ENCODE data around the gene OST4.
"Not testable (repeated sequence)": the region's sequence is repeated elsewhere in the genome, so short reads cannot be mapped to it uniquely, and the experiment has no call there.

The OST4 gene

DNA sequence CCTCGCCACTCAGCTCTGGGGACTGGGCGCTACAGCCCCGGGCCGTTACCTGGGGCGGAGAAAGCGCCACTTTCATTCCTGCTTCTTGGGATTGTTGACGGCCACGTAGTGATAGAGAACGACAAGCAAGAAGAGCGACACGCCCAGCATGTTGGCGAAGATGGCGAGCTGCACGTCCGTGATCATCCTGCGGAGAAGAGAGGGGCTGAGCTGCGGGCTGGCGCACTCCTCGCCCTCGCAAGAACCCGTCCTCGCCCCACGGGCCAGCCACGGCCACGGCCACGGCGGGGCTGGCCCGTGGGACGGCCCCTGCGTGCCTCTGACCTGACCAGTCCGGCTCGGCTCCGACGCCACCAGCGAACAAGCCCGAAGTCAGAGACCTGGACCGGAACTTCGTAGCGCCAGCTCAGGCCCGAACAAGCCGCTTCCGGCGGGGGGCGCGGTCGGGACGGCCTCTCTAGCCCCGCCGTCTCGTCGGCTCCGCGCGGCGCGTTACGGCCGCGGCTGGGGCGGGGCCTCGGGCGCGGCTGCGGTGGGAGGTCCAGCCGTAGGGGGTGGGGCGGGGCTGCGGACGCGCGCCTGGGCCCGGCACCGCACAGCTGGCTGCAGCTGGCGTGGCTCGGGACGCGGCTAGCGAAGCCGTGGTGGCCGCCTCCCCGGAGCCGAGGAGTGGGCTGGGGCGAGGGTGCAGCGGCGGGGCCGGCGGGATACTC, at the start of gene OST4:
OST4 (minus strand) TSS at position 378 of the 713 bp plus-strand sequence.
- DNase-seq = peak; percentile 95

DNA sequence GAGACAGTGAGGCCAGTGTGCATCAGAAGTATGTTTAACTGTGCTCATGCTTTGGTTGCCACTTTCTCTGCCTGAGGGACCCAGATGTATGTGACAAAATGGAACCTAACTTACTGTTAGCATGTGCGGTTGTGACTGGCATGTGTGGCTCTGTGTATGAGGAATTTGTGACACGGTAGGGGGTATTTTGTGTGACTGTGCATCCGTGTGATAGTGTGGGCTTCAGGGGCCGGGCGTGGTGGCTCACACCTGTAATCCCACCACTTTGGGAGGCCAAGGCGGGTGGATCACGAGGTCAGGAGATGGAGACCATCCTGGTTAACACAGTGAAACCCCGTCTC, 47.8 kb upstream of the OST4 start:
- DNase-seq = not testable (repeated sequence)

DNA sequence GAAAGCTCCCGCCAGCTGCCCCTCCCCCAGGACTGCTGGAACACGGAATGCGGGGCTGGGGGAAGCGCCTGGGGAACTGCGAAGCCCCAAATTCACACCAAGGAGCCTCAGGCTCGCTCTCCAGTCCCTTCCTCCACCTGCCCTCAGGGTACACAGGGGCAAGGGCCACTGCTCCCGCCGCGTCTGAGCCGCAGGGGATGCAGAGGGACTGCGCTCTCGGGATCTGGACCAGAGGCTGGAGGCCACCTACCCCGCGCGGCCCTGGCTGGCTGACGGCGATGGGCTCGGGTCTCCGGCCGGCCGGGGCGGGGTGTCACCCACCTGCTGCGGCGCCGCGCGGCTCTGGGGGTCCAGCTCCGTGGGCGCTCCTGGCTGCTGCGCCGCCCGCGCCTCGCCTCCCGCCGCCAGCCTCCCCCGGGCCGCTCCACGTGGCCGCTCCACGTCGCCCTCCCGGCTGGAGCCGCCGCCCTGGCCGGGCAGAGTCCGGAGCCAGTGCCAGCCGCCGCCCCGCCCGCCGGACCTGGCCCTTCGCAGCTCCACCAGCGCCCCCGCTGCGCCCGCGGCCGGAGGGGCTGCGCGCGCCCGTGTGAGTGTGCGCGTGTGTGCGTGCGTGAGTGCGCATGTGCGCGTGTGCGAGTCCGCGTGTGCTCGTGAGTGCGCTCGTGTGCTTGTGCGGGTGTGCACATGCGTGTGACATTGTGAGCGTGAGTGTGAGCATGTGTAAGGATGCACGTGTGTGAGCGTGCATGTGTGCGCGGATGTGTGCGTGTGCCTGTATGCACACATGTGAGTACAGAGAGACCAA, 47.3 kb upstream of the OST4 start, which contains the start of gene CGREF1:
CGREF1 (minus strand) TSS at position 604 of the 805 bp plus-strand sequence. CDS start 14,762 bp downstream, outside the sequence.
- DNase-seq = no peak

DNA sequence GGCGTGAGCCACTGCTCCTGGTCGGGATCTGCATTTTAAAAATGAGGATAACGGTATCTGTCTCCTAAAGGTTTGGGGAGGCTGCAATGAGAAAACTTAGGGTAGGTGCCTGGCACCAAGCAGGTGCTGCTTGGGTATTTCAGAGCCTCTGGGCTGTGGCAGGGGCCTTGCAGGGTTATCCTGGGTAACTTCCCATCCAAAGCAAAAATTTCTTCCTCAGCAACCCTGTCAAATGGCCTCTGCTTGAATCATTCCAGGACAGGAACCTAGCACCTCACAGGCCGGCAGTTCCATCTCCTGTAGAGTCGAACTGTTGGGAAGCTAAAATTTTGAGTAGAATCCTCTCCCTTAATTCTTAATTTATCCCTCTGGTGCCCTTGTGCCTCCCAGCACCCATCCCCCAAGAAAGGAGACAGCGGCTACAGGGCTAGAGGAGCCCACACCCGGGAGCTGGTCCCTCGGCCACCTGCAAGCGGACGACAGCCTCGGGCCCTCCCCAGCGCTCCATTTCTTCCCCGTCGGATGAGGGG, 46.6 kb upstream of the OST4 start:
- no peak for DNase-seq

DNA sequence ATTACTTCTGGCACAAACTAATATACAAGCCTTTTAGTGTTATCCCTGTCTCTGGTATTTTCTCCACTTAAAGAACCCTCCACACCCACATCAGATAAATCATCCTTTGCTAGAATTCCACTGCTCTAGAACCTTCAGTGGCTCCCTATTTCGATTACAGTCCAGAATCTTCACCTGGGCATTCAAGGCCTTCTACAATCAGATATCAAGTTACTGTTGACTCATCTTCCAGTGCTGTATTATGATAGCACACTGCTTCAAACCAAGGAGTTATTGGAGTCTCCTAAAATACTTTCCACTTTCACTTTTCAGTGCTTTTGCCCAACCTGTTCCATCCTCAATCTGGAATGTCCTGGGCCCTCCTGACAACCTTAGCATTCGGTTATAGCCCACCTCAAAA, 44.1 kb upstream of the OST4 start:
- no peak for DNase-seq

DNA sequence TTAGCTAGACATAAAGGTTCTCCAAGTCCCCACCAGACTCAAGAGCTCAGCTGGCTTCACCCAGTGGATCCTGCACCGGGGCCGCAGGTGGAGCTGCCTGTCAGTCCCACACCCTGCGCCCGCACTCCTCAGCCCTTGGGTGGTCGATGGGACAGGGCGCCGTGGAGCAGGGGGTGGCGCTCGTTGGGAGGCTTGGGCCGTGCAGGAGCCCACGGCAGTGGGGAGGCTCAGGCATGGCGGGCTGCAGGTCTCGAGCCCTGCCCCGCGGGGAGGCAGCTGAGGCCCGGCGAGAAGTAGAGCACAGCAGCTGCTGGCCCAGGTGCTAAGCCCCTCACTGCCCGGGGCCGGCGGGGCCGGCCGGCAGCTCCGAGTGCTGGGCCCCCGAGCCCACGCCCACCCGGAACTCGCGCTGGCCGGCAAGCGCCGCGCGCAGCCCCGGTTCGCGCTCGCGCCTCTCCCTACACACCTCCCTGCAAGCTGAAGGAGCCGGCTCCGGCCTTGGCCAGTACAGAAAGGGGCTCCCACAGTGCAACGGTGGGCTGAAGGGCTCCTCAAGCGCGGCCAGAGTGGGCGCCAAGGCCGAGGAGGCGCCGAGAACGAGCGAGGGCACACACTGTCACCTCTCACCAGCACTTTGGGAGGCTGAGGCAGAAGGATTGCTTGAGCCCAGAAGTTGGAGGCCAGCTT, 40.1 kb upstream of the OST4 start:
- not testable (repeated sequence) for DNase-seq

DNA sequence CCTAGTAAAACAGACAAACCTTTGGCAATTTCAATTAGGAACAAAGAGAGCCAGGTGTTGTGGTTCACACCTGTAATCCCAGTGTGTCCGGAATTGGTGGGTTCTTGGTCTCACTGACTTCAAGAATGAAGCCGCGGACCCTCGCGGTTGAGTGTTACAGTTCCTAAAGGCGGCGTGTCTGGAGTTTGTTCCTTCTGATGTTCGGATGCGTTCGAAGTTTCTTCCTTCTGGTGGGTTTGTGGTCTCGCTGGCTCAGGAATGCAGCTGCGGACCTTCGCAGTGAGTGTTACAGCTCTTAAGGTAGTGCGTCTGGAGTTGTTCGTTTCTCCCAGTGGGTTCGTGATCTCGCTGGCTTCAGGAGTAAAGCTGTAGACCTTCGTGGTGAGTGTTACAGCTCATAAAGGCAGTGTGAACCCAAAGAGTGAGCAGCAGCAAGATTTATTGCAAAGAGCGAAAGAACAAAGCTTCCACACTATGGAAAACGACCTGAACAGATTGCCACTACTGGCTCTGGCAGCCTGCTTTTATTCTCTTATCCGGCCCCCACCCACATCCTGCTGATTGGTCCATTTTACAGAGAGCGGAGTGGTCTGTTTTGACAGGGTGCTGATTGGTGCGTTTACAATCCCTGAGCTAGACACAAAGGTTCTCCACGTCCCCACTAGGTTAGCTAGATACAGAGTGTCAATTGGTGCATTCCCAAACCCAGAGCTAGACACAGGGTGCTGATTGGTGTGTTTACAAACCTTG, 39.3 kb upstream of the OST4 start:
- not testable (repeated sequence) for DNase-seq

DNA sequence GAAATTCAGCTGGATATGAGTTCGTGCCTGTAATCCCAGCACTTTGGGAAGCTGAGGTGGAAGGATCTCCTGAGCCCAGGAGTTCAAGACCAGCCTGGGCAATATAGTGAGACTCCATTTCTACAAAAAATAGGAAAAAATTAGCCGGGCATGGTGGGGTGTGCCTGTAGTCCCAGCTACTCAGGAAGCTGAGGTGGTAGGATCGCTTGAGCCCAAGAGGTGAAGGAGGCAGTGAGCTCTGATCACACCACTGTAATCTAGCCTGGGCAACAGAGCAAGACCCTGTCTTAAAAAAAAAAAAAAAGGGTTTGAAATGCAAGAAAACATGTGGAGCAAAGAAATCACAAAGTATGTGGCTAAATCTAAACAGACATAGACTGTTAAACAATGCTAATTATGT, 37.6 kb upstream of the OST4 start:
- no peak for DNase-seq

DNA sequence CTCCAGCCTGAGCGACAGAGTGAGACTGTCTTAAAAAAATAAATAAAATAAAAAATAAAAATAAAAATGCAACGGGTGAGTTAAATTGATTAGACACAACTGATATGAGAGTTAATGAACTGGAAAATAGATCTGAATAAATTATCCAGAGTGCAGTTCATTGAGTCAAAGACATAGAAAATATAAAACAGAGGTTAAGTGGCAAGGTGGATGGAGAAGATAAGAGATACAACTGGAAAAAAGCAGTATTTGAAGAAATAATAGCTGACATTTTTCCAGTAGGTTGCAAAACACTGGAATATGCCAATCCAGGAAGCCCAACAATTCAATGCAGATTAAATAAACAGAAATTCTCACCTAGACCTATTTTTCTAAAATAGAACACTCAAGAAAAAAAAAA, 36.8 kb upstream of the OST4 start:
- no peak for DNase-seq

DNA sequence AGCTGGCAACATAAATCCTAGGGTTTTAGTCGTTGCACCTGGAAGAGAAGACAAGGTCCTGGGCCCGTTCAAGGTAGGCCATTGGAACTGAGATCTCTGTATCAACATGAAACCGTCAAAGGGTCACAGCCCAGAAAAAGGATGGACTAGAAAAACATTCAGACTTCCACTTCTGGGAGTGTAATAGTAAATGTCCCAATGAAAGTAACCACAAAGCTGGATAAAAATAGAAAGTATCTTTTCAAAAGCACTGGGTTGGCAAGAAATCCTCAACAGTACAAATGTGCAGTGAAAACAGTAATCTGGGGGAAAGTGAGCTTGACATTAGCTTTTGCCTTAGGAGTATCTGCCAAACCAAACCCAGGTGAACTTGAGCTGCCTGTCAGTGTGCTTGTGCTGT, 34.5 kb upstream of the OST4 start:
- no peak for DNase-seq

DNA sequence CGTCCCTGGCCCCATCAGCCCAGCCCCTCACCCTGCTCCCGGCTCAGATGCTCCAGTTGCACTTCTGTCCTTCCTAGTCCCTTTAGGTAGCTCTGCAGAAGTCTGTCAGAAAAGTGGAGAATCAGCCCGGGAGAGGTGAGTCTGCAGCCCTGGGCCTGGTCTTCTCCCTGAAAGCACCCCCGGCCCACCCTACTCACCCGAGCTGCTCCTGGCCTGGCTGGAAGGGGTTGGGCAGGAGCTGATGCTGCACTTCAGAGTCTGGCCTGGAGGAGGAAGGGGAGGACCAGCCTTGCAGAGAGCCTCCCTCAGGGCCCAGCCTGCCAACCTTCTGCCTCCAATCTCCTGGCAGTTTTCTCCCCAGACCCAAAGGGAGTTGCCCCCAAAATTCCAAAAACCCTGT, 30.9 kb upstream of the OST4 start:
- DNase-seq = no peak

DNA sequence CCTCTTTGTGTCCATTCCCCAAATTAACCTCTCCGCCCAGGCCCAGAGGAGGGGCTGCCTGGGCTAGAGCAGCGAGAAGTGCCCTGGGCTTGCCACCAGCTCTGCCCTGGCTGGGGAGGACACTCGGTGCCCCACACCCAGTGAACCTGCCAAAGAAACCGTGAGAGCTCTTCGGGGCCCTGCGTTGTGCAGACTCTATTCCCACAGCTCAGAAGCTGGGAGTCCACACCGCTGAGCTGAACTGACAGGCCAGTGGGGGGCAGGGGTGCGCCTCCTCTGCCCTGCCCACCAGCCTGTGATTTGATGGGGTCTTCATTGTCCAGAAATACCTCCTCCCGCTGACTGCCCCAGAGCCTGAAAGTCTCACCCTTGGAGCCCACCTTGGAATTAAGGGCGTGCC, 28.6 kb upstream of the OST4 start:
- DNase-seq = no peak

DNA sequence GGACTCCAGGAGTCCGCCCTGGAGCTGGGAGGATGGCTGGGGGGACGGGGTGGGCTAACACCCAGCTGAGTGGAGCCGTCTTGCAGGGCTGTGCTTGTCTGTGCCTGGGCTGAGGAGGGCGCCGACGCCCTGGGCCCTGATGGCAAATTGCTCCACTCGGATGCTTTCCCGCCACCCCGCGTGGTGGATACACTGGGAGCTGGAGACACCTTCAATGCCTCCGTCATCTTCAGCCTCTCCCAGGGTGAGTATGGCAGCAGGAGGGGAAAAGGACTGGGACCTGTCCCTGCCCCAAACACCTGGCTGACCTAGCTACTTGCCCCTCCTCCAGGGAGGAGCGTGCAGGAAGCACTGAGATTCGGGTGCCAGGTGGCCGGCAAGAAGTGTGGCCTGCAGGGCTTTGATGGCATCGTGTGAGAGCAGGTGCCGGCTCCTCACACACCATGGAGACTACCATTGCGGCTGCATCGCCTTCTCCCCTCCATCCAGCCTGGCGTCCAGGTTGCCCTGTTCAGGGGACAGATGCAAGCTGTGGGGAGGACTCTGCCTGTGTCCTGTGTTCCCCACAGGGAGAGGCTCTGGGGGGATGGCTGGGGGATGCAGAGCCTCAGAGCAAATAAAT, 28.0 kb upstream of the OST4 start:
- DNase-seq = no peak

DNA sequence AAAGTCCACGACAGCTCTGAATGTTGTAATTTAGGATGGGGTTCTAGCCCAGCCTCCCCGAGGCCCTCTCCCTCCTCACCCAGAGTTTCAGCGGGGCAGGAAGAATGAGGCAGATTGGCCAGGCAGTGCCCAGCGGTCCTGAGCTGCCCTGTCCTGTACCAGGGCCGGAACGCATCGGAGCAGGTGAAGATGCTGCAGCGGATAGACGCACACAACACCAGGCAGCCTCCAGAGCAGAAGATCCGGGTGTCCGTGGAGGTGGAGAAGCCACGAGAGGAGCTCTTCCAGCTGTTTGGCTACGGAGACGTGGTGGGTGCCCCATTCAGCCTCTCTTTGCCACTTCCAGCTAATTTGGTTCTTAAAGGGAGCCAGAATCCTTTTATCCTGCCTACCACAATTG, 25.9 kb upstream of the OST4 start:
- DNase-seq = no peak

DNA sequence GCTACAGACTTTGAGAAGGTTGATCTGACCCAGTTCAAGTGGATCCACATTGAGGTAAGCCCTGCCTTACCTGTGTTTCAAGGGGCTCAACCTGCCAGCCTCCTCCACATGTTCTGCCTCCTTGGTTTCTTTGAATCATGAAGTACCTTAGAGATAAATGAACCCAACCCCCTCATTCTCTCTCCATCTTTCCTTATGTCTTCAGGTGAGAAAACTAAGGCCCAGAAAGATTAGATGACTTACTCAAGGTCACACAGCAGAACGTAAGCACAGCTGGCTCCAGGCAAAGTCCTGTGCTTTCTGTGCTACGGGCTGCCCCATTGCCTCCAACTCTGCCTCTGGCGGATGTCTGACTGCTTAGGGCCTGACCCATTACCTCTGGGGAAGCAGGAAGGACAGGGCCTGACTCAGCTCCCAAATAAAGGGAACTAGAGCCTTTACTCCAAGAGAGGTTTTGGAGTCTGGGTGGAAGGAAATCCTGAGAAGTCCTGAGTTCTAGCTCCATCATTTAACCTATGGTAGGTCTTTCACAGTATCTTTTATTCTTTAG, 25.4 kb upstream of the OST4 start:
- DNase-seq = no peak

DNA sequence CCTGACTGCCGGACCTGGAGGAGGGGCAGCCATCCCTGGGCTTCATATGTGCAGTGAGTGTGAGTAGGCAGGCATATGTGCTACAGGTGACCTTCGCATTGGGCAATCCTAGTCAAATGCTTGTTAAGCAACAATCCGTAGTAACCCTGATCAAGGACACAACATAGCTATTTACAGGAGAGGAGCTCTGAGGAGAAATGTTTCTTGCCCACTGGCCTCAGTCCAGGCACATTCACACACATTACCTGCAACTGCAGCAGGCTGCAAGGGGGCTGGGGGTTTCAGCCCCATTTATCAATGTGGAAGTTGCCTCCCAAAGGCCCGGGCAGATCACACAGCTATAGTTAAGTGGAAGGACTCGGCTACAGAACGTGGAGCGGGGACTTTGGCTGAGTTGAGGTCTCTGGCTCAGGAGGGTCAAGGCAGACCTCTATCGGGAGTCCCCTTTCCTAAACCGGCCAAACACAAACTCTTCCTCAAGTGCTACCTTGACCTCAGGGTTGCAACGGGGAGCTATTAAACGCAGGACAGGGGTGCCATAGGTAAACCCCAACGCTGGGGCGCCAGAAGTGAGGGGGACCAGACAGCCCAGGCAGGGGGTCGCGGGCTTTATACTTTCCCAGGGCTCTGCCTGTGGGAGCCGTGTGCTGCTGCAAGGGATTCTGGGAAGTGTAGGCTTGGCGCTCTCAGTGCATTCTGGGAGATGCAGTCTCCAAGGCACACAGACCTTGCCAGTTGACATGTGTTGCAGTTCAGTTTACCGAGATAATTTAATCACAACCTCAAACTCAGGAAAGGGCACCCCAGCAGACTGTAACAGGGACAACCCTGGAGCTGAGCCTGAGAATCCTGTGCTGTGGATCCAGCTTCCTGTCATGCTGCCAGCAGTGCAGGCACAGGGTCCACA, 24.5 kb upstream of the OST4 start:
- no peak for DNase-seq

DNA sequence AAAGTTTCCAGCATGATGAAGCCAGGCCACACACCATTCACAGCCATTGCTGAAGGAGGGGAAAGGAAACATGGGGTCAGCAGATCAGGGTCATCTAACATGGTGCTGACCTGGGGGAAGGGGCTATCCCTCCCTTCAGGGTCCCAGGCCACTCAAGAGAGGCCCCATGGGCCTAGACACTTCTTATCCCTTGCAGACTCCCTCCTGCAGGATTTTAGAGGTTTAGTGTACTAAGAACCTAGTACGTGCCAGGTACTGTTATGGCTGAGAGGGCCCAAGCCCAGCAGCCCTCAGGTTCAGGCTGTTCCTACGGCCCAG, 23.9 kb upstream of the OST4 start:
- no peak for DNase-seq

DNA sequence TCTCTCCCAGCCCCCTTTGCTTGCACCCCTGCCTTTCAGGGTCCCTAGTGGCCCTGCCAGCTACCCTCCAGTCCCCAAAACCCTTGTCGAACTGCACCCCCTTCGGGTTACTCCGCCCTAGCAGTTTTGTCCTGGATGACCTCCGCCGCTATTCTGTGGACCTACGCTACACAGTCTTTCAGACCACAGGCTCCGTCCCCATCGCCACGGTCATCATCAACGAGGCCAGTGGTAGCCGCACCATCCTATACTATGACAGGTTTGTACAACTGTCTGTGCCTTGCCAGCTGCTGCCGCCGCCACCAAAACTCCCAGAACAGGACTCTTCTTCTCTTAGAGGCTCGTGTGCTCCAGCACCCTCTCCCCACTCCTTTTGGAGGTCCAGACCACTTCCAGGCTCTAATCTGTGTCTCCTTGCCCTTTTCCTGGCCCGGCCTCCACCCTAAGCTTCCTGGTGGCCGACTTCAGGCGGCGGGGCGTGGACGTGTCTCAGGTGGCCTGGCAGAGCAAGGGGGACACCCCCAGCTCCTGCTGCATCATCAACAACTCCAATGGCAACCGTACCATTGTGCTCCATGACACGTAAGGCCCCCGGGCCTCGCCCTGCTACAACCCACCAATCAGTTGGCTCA, 23.0 kb upstream of the OST4 start:
- DNase-seq = no peak

DNA sequence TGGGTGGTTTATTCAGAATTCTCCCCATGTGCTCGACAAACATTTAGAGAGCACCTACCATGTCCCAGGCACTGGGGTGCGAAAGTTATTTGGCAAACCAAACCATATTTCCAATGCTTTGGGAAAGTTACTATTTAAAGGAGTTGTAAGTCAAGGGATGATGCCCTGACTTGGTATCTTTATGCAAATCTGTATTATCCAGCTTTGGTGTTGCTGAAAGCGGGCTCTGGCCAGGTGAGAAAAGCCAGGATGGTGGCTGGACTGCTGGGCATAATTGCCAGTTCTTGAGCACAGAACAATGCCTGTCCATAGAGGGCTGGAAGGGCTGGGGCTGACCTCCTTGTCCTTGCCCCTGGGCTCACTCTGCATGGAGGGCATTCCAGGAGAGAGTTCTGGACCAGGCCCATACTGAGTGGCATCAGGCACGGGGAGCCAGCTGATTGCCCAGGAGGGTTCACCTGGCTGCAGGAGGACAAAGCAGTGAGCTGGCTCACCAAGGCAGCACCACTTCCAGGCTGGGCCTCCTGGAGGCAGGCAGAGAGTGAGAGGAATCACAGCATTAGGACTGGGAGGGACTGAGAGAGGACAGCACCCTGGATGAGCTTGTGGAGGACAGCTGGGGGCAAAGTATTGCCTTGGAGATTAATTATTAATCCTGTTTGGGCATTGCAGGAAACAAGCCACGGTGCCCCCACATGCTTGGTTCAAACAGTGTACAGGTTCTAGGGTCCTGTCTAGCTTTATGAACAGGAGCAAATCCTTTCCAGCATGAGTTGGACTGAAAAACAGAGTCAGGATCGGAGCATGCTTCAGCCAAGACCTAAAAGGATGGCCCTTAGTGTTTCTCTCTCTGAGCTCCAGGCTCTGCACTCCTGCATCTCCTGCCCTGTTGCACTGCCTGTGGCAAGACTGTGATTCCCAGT, 22.2 kb upstream of the OST4 start:
- DNase-seq = no peak
